Gastroesophageal sphincter (tissue), 3 donors: ENCODE measurements around the gene TMEM42.

Experiments
- CTCF ChIP-seq, 4 experiments: fragments of 200-600 bp in 2 of 4; fragments of 450-650 bp in 2 of 4; sonication (generic) in 1 of 4; IDR thresholded peaks; one replicate each; pipeline ENCODE4 v1.5.1; 2017 to 2019; ENCODE audit warnings: antibody characterized with exemption in 4 of 4, mild to moderate bottlenecking in 2 of 4, moderate library complexity in 2 of 4
- EP300 ChIP-seq: sonication (generic); formaldehyde crosslinking; IDR thresholded peaks from one replicate; pipeline ENCODE4 v1.6.1; 2017; ENCODE audit warnings: antibody characterized with exemption, mild to moderate bottlenecking
- POLR2A ChIP-seq, 2 donors: fragments of 450-650 bp; IDR thresholded peaks; one replicate each; pipeline ENCODE4 v1.6.1; 2017; ENCODE audit warnings: antibody characterized with exemption in 2 of 2, mild to moderate bottlenecking in 2 of 2, moderate library complexity in 1 of 2

GRCh38 chr3:44883213-44883955 lies 21.7 kb downstream of the TMEM42 start:
- TF ChIP-seq POLR2A (IDR thresholded peaks at IDR 0.05): no peak
- no peak for TF ChIP-seq EP300
- no peak for TF ChIP-seq CTCF (IDR thresholded peaks at IDR 0.05)
